HepG2 (cell line): ENCODE results near the gene WDR11. TPM values are rescaled to one million over a fixed set of nuclear protein-coding genes. Genes with fewer than 3 reads are reported as not detected.

Source experiments
- HES4 ChIP-seq: sonication (generic); formaldehyde crosslinking; IDR thresholded peaks from 2 replicates; pipeline ENCODE4 v1.9.0; 2021; ENCODE audit warnings: mild to moderate bottlenecking, missing genetic modification reagents, borderline replicate concordance
- HMG20B ChIP-seq: conservative IDR thresholded peaks from 2 replicates; pipeline ENCODE4 v1.6.1; 2016; ENCODE audit warnings: missing genetic modification reagents, missing compliant biosample characterization
- HOXA7 ChIP-seq: sonication (generic); formaldehyde crosslinking; IDR thresholded peaks from 2 replicates; pipeline ENCODE4 v1.8.1; 2022; ENCODE audit warnings: mild to moderate bottlenecking, missing genetic modification reagents, moderate library complexity
- MXI1 ChIP-seq: IDR thresholded peaks from 3 replicates; pipeline ENCODE4 v1.6.1; 2012; ENCODE audit warnings: low read depth, low read length, inconsistent platforms, borderline replicate concordance
- NCOA5 ChIP-seq: sonication (generic); formaldehyde crosslinking; IDR thresholded peaks from 2 replicates; pipeline ENCODE4 v1.4.0; 2020; ENCODE audit warnings: missing genetic modification reagents
- RAD21 ChIP-seq: fragments of 450-650 bp; formaldehyde crosslinking; IDR thresholded peaks from 2 replicates; pipeline ENCODE4 v1.5.0; 2020; ENCODE audit warnings: mild to moderate bottlenecking
- U2AF1 ChIP-seq: fragments of 200-400 bp; formaldehyde crosslinking; optimal IDR thresholded peaks from 2 replicates; pipeline ENCODE3; 2017; ENCODE audit warnings: mild to moderate bottlenecking, low read depth, low read length
- ZNF10 ChIP-seq: sonication (generic); formaldehyde crosslinking; IDR thresholded peaks from 2 replicates; pipeline ENCODE4 v1.4.0; 2020; ENCODE audit warnings: mild to moderate bottlenecking, low read depth, missing genetic modification reagents, borderline replicate concordance
- ZNF253 ChIP-seq: sonication (generic); formaldehyde crosslinking; IDR thresholded peaks from 2 replicates; pipeline ENCODE4 v1.8.0; 2022; ENCODE audit warnings: mild to moderate bottlenecking, missing genetic modification reagents, borderline replicate concordance
- ZNF34 ChIP-seq: sonication (generic); formaldehyde crosslinking; IDR thresholded peaks from 2 replicates; pipeline ENCODE4 v1.4.0; 2020; ENCODE audit warnings: mild to moderate bottlenecking, missing genetic modification reagents, borderline replicate concordance
- ZNF367 ChIP-seq: sonication (generic); formaldehyde crosslinking; IDR thresholded peaks from 2 replicates; pipeline ENCODE4 v1.4.0; 2020; ENCODE audit warnings: missing genetic modification reagents, borderline replicate concordance
- ZSCAN22 ChIP-seq: sonication (generic); formaldehyde crosslinking; IDR thresholded peaks from 2 replicates; pipeline ENCODE4 v1.4.0; 2020; ENCODE audit warnings: mild to moderate bottlenecking, missing genetic modification reagents
- polyA plus RNA-seq, 8 experiments: library from polyadenylated mRNA; depleted of rRNA in 3 of 8; stranded (reverse) in 7 of 8; unstranded in 1 of 8; fragments of >200 nt; fragmentation: Illumina TruSeq in 4 of 8; extraction: Trizol in 4 of 8; gene quantifications; 2 replicates each; pipeline versions ENCODE4 v1.2.1 to v1.2.3, GENCODE V29; 2011 to 2016; ENCODE audit warnings: low read depth in 4 of 8, missing spikeins in 1 of 8, mixed read lengths in 1 of 8; ENCODE audit not compliant: insufficient read depth in 1 of 8
- total RNA-seq, 5 experiments: library from RNA; depleted of rRNA; stranded (reverse); fragments of >200 nt; fragmentation: Illumina TruSeq; extraction: Trizol; gene quantifications; 2 replicates each; pipeline ENCODE4 v1.2.3, GENCODE V29; 2016; ENCODE audit warnings: low read depth in 1 of 5
- TF ChIP-seq, protein P1 (sequence below): IDR thresholded peaks from 2 replicates; pipeline ENCODE4 v1.6.1; 2016; ENCODE audit warnings: missing compliant biosample characterization, missing genetic modification reagents, borderline replicate concordance
- TF ChIP-seq, protein P2 (sequence below): sonication (generic); formaldehyde crosslinking; IDR thresholded peaks from 2 replicates; pipeline ENCODE4 v1.4.0; 2020; ENCODE audit warnings: mild to moderate bottlenecking, missing genetic modification reagents
- TF ChIP-seq, protein P3 (sequence below): sonication (generic); formaldehyde crosslinking; IDR thresholded peaks from 2 replicates; pipeline ENCODE4 v1.8.0; 2022; ENCODE audit warnings: missing genetic modification reagents, mild to moderate bottlenecking, moderate library complexity, borderline replicate concordance
- TF ChIP-seq, protein P4 (sequence below): IDR thresholded peaks from 2 replicates; pipeline ENCODE4 v1.6.1; 2016; ENCODE audit warnings: mild to moderate bottlenecking
- TF ChIP-seq, protein P5 (sequence below): sonication (generic); formaldehyde crosslinking; IDR thresholded peaks from 2 replicates; pipeline ENCODE4 v1.4.0; 2020; ENCODE audit warnings: mild to moderate bottlenecking, missing genetic modification reagents
- TF ChIP-seq, protein P6 (sequence below): sonication (generic); formaldehyde crosslinking; conservative IDR thresholded peaks from 2 replicates; pipeline ENCODE4 v1.4.0; 2020; ENCODE audit warnings: mild to moderate bottlenecking, missing genetic modification reagents, moderate library complexity

The WDR11 gene
- total and polyA plus RNA-seq, 2 of the 13 experiments (the other 11 are each of a cell fraction or from before 2014, with no cell fraction given) = 38.0 to 45.2 TPM

DNA sequence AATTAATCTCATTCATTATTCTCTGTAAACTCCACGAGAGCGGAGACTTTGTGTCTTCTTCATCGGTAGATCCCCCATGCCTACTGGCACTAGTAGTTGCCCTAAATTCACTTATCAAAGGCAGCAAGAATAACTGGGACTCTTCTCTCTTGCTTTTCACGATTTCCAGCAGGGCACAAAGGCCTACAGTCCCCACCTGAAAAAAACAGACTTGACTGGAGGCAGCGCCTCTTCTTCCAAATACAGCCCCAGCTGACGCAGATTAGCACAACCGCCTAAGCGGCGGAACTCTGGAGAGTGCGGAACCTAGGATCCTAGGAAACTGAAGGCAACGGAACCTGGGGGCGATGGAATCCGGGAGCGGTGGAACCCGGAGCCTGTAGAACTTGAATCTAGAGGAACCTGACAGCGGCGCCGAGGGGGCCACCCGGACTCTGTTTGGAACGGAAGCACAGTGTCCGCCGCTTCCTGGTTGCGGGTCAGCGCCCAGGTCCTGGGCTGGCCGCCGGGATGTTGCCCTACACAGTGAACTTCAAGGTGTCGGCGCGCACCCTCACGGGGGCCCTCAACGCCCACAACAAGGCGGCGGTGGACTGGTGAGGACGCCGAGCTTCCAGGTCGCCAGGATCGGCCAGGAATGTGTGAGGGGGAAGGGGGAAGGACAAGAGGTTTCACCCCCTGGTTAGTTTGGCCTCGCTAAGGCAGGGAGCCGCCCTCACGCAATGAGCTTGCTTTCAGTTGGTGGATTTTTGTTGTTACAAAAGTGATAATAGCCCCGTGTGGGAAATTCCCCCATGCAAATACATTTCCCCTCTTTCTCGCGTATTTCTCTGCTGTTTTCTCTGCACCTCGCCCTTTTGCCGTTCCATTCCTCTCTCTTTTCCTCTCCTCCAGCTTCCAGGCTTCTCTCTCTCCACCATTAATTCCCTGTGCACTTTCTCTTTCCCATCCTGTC, at the start of gene WDR11 (continued):
- TF ChIP-seq, protein P1, sequence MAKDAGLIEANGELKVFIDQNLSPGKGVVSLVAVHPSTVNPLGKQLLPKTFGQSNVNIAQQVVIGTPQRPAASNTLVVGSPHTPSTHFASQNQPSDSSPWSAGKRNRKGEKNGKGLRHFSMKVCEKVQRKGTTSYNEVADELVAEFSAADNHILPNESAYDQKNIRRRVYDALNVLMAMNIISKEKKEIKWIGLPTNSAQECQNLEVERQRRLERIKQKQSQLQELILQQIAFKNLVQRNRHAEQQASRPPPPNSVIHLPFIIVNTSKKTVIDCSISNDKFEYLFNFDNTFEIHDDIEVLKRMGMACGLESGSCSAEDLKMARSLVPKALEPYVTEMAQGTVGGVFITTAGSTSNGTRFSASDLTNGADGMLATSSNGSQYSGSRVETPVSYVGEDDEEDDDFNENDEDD (CRISPR knock-in tag) = peak; percentile 13; the same call in 1 of the 2 replicates
- TF ChIP-seq, protein P2, sequence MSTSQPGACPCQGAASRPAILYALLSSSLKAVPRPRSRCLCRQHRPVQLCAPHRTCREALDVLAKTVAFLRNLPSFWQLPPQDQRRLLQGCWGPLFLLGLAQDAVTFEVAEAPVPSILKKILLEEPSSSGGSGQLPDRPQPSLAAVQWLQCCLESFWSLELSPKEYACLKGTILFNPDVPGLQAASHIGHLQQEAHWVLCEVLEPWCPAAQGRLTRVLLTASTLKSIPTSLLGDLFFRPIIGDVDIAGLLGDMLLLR (CRISPR knock-in tag) = no peak
- TF ChIP-seq RAD21 (CRISPR knock-in tag) (peak; percentile 61; the same call in 1 of the 2 replicates), ZNF367 (0 out of 2 replicates have a peak, but pooled peaks have one; percentile 52), HOXA7 (CRISPR knock-in tag) (no peak), ZNF34 (CRISPR knock-in tag) (peak; percentile 89), U2AF1 (no peak), HMG20B (CRISPR knock-in tag) (peak; percentile 27; the same call in 1 of the 2 replicates), ZNF10 (CRISPR knock-in tag) (no peak), ZSCAN22 (no peak), MXI1 (peak; percentile 44; the same call in 1 of the 3 replicates), ZNF253 (CRISPR knock-in tag) (no peak), NCOA5 (CRISPR knock-in tag) (no peak), HES4 (no peak)
- TF ChIP-seq, protein P3, sequence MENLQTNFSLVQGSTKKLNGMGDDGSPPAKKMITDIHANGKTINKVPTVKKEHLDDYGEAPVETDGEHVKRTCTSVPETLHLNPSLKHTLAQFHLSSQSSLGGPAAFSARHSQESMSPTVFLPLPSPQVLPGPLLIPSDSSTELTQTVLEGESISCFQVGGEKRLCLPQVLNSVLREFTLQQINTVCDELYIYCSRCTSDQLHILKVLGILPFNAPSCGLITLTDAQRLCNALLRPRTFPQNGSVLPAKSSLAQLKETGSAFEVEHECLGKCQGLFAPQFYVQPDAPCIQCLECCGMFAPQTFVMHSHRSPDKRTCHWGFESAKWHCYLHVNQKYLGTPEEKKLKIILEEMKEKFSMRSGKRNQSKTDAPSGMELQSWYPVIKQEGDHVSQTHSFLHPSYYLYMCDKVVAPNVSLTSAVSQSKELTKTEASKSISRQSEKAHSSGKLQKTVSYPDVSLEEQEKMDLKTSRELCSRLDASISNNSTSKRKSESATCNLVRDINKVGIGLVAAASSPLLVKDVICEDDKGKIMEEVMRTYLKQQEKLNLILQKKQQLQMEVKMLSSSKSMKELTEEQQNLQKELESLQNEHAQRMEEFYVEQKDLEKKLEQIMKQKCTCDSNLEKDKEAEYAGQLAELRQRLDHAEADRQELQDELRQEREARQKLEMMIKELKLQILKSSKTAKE (CRISPR knock-in tag) = no peak
- TF ChIP-seq, protein P4, sequence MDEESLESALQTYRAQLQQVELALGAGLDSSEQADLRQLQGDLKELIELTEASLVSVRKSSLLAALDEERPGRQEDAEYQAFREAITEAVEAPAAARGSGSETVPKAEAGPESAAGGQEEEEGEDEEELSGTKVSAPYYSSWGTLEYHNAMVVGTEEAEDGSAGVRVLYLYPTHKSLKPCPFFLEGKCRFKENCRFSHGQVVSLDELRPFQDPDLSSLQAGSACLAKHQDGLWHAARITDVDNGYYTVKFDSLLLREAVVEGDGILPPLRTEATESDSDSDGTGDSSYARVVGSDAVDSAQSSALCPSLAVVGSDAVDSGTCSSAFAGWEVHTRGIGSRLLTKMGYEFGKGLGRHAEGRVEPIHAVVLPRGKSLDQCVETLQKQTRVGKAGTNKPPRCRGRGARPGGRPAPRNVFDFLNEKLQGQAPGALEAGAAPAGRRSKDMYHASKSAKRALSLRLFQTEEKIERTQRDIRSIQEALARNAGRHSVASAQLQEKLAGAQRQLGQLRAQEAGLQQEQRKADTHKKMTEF = peak; percentile 97
- TF ChIP-seq, protein P5, sequence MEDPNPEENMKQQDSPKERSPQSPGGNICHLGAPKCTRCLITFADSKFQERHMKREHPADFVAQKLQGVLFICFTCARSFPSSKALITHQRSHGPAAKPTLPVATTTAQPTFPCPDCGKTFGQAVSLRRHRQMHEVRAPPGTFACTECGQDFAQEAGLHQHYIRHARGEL (CRISPR knock-in tag) = no peak
- TF ChIP-seq, protein P6, sequence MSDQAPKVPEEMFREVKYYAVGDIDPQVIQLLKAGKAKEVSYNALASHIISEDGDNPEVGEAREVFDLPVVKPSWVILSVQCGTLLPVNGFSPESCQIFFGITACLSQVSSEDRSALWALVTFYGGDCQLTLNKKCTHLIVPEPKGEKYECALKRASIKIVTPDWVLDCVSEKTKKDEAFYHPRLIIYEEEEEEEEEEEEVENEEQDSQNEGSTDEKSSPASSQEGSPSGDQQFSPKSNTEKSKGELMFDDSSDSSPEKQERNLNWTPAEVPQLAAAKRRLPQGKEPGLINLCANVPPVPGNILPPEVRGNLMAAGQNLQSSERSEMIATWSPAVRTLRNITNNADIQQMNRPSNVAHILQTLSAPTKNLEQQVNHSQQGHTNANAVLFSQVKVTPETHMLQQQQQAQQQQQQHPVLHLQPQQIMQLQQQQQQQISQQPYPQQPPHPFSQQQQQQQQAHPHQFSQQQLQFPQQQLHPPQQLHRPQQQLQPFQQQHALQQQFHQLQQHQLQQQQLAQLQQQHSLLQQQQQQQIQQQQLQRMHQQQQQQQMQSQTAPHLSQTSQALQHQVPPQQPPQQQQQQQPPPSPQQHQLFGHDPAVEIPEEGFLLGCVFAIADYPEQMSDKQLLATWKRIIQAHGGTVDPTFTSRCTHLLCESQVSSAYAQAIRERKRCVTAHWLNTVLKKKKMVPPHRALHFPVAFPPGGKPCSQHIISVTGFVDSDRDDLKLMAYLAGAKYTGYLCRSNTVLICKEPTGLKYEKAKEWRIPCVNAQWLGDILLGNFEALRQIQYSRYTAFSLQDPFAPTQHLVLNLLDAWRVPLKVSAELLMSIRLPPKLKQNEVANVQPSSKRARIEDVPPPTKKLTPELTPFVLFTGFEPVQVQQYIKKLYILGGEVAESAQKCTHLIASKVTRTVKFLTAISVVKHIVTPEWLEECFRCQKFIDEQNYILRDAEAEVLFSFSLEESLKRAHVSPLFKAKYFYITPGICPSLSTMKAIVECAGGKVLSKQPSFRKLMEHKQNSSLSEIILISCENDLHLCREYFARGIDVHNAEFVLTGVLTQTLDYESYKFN (CRISPR knock-in tag) = peak; percentile 72
